ENCODE measurements around the gene SUN1.
"Not testable (repeated sequence)": the region's sequence is repeated elsewhere in the genome, so short reads cannot be mapped to it uniquely, and the experiment has no call there.

The SUN1 gene

GRCh38 chr7:803796-804195 is 28.5 kb upstream of the SUN1 start:
- not testable (repeated sequence) for DNase-seq

- DNase-seq, result no peak
These were observed 27.0 kb upstream of the SUN1 start for GRCh38 chr7:805261-805660.

DNA sequence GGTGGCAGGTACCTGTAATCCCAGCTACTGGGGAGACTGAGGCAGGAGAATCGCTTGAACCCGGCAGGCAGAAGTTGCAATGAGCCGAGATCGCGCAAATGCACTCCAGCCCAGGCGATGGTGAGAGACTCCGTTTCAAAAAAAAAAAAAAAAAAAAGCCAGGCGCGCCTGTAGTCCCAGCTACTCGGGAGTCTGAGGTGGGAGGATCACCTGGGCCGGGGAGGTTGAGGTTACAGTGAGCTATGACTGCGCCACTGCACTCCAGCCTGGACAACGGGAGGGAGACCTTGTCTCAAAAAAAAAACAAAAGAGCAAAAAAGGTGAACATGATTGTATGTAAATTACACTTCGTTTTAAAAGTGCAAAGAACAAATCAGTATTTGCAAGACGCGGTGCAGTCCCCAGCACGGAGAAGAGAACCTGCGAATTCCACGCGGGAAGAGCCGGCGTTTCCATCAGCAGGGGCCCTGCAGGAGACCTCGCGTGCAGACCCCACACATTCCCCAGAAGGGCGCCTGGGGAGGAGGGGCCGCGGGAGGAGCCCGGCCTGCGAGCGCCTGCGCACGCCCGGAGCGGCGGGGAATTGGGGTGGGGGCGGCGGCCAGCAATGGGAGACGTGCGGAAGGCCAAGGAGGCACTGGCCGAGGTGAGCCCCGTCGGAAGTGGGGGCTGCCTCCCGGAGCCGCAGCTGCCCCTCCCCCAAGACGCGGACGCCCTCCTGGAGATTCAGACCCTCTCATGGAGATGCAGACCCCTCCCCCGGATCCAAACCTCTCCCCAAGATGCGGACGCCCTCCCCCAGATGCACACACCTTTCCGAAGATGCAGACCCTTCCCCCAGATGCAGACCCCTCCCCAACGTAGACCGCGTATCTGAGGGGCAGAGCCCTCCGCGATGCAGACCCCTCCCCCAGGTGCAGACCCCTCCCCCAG is 16.7 kb upstream of the SUN1 start:
- no peak for DNase-seq

- DNase-seq, result peak; percentile 96
These were observed 16.0 kb upstream of the SUN1 start for GRCh38 chr7:816300-816750.

DNA sequence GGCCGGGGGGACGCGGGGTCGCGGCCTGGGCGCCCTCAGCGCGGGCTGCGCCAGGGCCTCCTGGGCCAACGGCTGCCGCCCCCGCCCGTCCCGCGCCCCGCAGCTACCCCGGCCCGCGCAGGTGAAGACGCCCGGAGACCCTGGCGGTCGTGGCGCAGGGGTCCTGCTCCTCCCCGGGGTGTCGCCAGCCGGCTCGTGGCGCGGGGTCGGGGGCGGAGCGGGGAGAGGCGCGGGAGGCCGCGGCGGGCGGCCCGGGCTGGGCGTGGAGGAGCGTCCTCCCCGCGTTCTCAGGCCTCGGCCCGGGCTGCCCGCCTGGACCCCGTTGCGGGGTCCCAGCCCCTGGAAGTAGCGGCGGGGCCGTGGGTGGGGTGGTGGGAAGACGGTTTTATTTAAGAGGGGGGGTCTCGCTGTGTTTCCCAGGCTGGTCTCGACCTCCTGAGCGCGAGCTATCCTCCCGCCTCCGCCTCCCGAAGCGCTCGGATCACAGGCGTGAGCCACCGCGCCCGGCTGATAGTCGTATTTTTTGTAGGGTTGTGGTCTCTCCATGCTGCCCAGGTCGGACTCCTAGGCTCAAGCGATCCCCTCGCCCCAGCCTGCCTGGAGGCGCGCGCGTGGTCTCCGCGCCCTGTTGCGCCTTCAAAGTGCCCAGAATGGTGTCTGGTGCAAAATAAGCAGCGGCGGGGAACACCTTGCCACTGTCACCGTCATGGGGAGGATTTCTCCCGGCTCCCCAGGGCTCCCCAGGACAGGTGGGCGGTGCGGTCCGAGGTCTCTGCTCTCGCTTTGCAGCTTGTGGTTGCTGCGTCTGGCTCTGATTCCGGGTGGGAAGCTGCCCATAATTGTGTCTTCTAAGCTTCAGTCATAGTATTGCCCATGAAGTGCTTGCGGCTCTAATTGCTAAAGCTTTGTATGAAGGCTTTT is 15.3 kb upstream of the SUN1 start:
- no peak for DNase-seq

GRCh38 chr7:818031-818699 is 14.1 kb upstream of the SUN1 start:
- DNase-seq, result no peak

- no peak for DNase-seq
These were observed 11.9 kb upstream of the SUN1 start for GRCh38 chr7:820341-820740.

GRCh38 chr7:821688-822087 is 10.6 kb upstream of the SUN1 start:
- no peak for DNase-seq

- DNase-seq, result no peak
These were observed 9.5 kb upstream of the SUN1 start for GRCh38 chr7:822692-823276.

DNA sequence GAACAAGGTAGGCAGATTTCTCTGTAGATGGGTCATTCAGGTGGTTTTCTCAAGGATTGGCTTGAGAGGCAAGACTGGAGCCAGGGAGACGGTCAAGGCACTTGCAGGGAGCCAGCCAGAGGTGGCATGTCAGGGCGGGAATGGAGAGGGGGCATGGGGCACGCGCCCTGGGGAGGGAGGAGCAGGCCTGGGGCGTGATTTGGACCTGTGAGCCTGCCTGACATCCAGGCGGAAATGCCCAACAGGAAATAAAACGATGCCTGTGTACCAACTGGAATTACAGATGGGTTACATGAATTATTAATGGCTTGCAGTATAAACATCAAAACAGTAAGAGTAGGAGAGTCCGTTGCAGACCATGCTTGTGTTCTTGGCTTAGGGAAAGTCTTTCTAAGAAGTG is 8.6 kb upstream of the SUN1 start:
- no peak for DNase-seq

- DNase-seq, result no peak
These were observed 8.2 kb upstream of the SUN1 start for GRCh38 chr7:824081-824480.

DNA sequence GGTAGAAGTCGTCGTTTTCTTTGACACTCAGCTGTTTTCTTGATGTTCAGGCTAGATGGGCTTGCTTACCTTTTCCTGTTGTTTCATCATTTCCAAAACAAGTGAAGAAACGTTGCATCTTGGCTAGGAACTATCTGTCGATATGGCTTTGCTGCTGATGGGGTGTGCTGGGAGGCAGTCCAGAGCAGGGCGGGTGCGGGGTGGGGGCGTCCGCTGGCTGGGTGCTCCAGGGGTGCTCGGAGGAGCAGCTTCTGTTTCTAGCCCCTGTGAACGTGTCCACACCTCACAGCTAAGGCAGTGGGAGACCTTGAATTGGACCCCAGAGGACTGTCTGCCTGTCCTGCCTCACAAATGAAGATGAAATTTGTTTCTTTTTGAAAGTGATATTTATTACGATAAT is 7.6 kb upstream of the SUN1 start:
- no peak for DNase-seq

DNA sequence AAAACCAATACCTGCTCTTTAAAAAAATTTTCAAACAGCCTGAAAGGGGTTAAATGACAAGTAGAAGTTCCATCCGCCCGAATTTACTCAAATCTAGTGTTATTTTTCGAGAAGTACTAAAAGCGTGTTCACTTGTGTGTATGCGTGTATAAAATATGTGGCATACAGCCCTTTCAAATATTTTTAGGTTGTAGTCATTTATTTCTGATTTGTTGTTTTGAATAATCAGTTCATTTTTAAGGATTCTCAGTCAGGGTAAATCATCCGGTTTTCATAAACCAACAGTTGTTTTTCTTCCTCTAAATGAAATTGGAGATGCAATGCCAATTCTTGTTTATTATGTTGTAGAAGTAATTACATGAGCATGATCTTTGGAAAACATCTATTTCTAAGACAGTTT is 6.9 kb upstream of the SUN1 start:
- no peak for DNase-seq

GRCh38 chr7:826230-826917 is 5.9 kb upstream of the SUN1 start:
- DNase-seq, result no peak

DNA sequence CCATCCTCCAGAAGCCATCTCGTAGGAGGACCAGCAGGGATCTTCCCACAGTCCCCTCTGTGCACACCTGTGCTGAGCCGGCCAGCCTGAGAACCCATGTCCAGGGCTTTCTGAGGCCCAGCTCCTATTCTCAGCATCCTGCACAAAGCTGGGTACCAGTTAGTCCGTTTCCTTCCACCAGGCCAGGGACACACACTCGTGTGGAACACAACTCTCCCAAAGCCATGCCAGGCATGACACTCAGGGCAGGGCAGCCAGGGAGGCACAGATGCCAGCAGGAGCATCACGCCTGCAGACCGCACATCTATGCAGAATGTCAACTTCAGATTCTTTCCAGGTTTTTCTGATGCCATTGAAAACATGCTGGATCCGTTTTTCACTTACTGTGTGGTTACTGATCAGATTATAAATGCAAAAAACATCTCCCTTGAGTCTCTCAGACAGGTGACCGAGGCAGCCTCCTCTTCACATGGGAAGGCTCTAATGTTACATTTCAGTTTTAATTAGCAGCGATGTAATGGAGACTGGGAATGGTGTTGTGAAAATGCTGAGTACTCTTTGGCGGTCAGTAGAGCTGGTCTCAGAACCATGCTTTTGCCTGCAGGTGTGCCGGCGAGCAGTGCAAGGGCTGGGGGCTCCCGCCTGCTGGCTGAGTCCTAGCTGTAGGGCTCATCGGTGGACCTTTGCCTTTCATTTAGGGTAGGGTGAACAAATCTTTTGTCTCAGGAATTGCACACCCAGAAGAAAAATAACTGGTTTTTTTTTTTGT is 3.3 kb upstream of the SUN1 start:
- no peak for DNase-seq

DNA sequence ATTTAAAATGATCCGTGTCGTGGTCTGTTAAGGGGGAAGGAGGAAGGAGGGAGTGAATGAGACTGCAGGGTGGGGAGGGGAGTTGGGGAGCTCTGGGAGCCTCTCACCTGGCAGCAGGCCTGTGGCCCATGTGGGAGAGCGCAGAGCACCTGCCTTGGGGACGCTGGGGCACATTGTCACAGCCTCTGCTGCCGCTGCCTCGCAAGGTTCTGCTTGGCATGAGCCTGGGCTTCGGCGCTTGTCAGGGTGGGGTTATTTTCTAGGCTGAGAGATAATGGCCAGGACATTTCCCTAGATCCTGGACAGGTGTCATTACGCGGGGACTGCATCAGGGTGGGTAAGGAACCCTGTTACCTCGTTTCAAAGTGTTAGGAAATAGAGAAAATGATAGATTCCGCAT is 2.2 kb upstream of the SUN1 start:
- no peak for DNase-seq

DNA sequence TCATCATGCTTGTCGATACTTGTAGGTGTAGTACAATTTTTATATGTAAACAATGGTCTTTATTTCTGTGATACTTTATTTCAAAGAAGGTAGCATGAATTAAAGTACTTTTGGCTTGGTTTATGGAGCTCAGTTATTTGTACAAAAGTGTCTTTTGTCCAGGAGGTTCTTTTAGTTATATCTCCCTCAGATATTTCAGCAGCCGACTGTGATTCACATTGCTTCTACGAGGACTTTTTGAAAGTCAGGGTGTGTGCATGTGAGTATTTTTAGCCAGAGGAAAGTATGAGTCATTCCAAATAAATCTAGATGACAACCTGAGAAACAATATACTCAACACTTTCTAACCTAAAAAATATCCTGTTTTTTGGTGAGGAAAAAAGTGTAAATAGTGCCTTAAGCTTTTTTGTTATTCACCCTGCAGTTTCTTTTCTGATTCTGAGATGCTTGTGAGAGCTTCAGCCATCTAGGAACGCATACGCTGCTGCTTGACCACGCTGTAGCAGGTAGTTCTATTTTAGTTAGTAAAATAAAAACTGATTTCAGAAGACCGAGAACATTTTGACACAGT is 595 bp upstream of the SUN1 start:
- DNase-seq, result no peak

GRCh38 chr7:832968-833424 is 720 bp downstream of the SUN1 start:
- no peak for DNase-seq

- DNase-seq, result no peak
These were observed 1.5 kb downstream of the SUN1 start for GRCh38 chr7:833601-834258.

DNA sequence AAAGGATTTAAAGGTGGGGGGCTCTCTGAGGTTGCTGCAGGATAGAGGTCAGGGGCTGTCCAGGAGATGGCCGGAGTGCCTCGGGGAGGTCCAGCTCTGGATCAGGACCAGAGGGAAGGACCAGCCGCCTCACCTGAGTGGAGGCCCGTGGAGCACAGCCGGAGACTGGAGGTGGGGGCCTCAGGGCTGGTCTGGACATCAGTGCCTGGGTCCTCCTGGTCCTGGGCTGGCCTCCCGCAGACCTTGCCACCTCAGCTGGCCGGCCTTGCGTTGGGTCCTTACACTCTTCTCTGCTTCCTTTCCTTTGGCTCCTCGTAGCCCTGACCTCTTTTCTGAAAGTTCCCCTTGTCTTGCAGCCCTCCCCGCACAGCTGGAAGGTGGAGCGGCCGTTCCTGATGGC is 2.0 kb downstream of the SUN1 start:
- no peak for DNase-seq

All from activated gamma-delta T cell (primary cell).